Osteocyte (in vitro differentiated cells): ENCODE measurements around the gene UBE2H. TPM values are rescaled to one million over a fixed set of nuclear protein-coding genes. Genes with fewer than 3 reads are reported as not detected.

ENCODE experiments used
- DNase-seq: peaks from one replicate; pipeline ENCODE4 v3.0.0; 2021; ENCODE audit warnings: mixed read lengths; ENCODE audit not compliant: unreplicated experiment; ENCODE audit errors: extremely low spot score
- H3K27ac Mint-ChIP-seq: one replicate; pipeline ENCODE4 v1.8.0; 2021; ENCODE audit warnings: mild to moderate bottlenecking, mixed read lengths; ENCODE audit not compliant: unreplicated experiment
- H3K27me3 Mint-ChIP-seq: one replicate; pipeline ENCODE4 v1.8.0; 2021; ENCODE audit warnings: mixed read lengths; ENCODE audit not compliant: unreplicated experiment
- H3K36me3 Mint-ChIP-seq: one replicate; pipeline ENCODE4 v1.8.0; 2021; ENCODE audit warnings: mixed read lengths; ENCODE audit not compliant: unreplicated experiment
- H3K4me1 Mint-ChIP-seq: one replicate; pipeline ENCODE4 v1.8.0; 2021; ENCODE audit warnings: mixed read lengths; ENCODE audit not compliant: unreplicated experiment
- H3K4me3 Mint-ChIP-seq: one replicate; pipeline ENCODE4 v1.8.0; 2021; ENCODE audit warnings: mild to moderate bottlenecking, moderate library complexity, mixed read lengths; ENCODE audit not compliant: unreplicated experiment
- H3K9me3 Mint-ChIP-seq: one replicate; pipeline ENCODE4 v1.8.0; 2021; ENCODE audit warnings: mixed read lengths; ENCODE audit not compliant: unreplicated experiment
- CTCF ChIP-seq: fragments of 200-600 bp; sonication (generic); IDR thresholded peaks from 2 replicates; pipeline ENCODE4 v1.5.0; 2021; ENCODE audit warnings: antibody characterized with exemption, mild to moderate bottlenecking, moderate library complexity
- total RNA-seq: library from RNA; stranded (reverse); gene quantifications from 2 replicates; pipeline ENCODE4 v1.2.1, GENCODE V29; 2021

Gene UBE2H
- total RNA-seq, 1 donor from 2014 or later: 160 TPM

- TF ChIP-seq CTCF: no peak
- Mint-ChIP-seq H3K36me3 (peaks cover 43% of the 10 kb centered on the region), H3K9me3 (no peaks in the 10 kb centered on the region), H3K4me1 (peaks cover 63% of the 10 kb centered on the region), H3K27ac (peak overlapping the region; percentile 96), H3K27me3 (no peaks in the 10 kb centered on the region), H3K4me3 (no peak overlapping the region)
- no peak for DNase-seq
Observed at GRCh38 chr7:129832701-129833227, 120.0 kb downstream of the UBE2H start.

GRCh38 chr7:129832282-129832681 is 120.5 kb downstream of the UBE2H start:
- Mint-ChIP-seq H3K27me3 (no peaks in the 10 kb centered on the region), H3K9me3 (no peaks in the 10 kb centered on the region), H3K36me3 (peaks cover 41% of the 10 kb centered on the region), H3K27ac (peak overlapping the region; percentile 96), H3K4me3 (peak overlapping the region; percentile 23), H3K4me1 (peaks cover 61% of the 10 kb centered on the region)
- no peak for TF ChIP-seq CTCF
- no peak for DNase-seq

GRCh38 chr7:129831424-129832058 is 121.2 kb downstream of the UBE2H start:
- peak overlapping the region; percentile 96 for H3K27ac Mint-ChIP-seq
- H3K9me3 Mint-ChIP-seq: no peaks in the 10 kb centered on the region
- H3K36me3 Mint-ChIP-seq: peaks cover 36% of the 10 kb centered on the region
- peaks cover 61% of the 10 kb centered on the region for H3K4me1 Mint-ChIP-seq
- DNase-seq: no peak
- H3K4me3 Mint-ChIP-seq: peak overlapping the region; percentile 23
- H3K27me3 Mint-ChIP-seq: no peaks in the 10 kb centered on the region
- TF ChIP-seq CTCF: no peak

- H3K27ac Mint-ChIP-seq: peak overlapping the region; percentile 96
- no peak for DNase-seq
- no peaks in the 10 kb centered on the region for H3K27me3 Mint-ChIP-seq
- H3K36me3 Mint-ChIP-seq: peaks cover 33% of the 10 kb centered on the region
- H3K4me3 Mint-ChIP-seq: no peak overlapping the region
- TF ChIP-seq CTCF: no peak
- H3K9me3 Mint-ChIP-seq: no peaks in the 10 kb centered on the region
- peaks cover 64% of the 10 kb centered on the region for H3K4me1 Mint-ChIP-seq
Observed at GRCh38 chr7:129830949-129831348, 121.8 kb downstream of the UBE2H start.

- Mint-ChIP-seq H3K36me3 (peaks cover 29% of the 10 kb centered on the region), H3K27me3 (no peaks in the 10 kb centered on the region), H3K27ac (peak overlapping the region; percentile 96), H3K9me3 (no peaks in the 10 kb centered on the region), H3K4me1 (peaks cover 66% of the 10 kb centered on the region), H3K4me3 (peak overlapping the region; percentile 4)
- TF ChIP-seq CTCF: peak; percentile 85
- DNase-seq: no peak
Observed at GRCh38 chr7:129829737-129830631, 122.8 kb downstream of the UBE2H start.
